Measurements from ENCODE around the gene PRSS48.

PRSS48 gene

DNA sequence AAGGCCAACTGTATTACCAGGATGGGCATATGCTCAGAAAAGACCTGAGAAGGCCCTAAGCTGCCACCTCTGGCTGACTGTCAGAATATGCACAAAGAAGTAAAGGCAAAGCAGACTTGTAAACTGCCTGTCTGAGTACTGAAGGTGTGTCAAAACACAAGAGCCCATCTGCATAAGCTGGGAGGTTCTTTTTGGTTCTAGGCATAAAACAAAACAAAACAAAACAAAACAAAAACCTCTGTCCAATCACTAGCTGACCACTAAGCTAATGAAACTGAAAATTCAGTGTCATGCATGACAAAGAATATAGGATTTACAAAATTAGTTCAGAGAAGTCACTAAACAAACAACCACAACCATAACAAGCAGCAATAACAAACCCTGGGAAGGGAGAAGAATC lies 27.8 kb downstream of the PRSS48 start:
- TF ChIP-seq, protein P1, sequence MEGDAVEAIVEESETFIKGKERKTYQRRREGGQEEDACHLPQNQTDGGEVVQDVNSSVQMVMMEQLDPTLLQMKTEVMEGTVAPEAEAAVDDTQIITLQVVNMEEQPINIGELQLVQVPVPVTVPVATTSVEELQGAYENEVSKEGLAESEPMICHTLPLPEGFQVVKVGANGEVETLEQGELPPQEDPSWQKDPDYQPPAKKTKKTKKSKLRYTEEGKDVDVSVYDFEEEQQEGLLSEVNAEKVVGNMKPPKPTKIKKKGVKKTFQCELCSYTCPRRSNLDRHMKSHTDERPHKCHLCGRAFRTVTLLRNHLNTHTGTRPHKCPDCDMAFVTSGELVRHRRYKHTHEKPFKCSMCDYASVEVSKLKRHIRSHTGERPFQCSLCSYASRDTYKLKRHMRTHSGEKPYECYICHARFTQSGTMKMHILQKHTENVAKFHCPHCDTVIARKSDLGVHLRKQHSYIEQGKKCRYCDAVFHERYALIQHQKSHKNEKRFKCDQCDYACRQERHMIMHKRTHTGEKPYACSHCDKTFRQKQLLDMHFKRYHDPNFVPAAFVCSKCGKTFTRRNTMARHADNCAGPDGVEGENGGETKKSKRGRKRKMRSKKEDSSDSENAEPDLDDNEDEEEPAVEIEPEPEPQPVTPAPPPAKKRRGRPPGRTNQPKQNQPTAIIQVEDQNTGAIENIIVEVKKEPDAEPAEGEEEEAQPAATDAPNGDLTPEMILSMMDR (IDR thresholded peaks at IDR 0.05; ENCODE audit: insufficient read depth, missing control alignments): no peak
- no peak for DNase-seq (ENCODE audit: insufficient read length, low spot score)
- no peak for FAIRE-seq

DNA sequence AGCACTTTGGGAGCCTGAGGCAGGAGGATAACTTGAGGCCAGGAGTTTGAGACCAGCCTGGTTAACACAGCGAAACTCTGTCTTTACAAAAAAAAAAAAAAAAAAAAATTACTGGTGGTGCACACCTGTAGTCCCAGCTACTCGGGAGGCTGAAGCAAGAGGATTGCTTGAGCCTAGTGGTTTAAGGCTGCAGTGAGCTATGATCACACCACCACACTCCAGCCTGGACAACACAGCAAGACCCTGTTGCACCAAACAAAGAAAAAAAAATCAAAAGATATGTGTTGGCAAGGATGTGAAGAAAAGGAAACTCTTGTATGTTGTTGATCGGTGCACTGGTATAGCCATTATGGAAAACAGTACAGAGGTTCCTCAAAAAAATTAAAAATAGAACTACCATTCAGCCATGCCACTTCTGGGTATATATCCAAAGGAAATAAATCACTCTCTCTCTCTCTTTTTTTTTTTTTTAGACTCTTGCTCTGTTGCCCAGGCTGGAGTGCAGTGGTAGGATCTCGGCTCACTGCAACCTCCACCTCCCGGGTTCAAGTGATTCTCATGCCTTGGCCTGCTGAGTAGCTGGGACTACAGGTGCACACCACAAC lies 33.3 kb downstream of the PRSS48 start:
- TF ChIP-seq, protein P1 (IDR thresholded peaks at IDR 0.05; ENCODE audit: insufficient read depth, missing control alignments): no peak
- no peak for FAIRE-seq
- no peak for DNase-seq (ENCODE audit: insufficient read length, low spot score)

DNA sequence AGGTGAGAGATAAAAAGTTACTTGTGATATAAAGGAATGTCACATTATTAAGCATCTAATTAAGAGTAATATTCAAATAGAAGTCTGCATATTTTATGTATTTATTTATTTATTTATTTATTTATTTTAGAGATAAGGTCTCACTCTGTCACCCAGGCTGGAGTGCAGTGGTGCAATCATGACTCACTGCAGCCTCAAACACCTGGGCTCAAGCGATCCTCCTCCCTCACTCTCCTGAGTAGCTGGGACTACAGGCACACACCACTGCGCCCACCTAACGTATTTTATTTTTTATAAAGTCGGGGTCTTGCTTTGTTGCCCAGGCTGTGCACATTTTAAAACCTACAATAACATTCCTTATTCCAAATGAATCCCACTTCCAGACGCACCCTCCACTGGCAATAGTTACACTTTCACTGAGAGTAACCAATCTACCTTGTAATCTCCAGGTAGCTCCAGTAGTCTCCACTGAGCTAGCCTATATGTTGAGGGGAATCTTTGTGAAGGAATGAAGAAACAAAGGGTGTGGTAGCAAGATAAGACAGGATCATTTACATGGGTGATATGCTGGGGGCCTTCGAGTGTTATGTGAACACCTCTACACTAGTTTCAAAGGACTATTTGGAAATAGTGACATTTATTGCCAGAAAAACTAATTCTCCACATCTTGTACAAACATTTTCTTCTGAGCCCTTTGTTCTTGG lies 36.5 kb downstream of the PRSS48 start:
- DNase-seq (ENCODE audit: insufficient read length, low spot score) (no peak), FAIRE-seq (no peak)
- TF ChIP-seq, protein P1 (IDR thresholded peaks at IDR 0.05; ENCODE audit: insufficient read depth, missing control alignments): no peak

DNA sequence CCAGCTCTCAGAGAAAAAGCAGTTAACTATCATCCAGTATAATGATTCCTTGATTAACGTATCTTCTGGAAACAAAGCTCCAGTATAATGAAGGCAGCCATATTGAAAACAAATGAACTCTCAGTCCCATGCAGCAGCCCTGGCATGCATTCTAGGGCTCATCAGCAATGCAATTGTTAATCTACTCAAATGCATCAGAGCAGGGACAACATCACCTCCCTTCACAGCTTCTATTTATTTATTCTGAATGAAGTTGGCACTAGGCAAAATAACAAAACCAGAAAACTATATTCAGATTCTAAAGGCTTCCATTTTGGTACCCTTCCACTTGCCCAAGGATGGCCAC lies 37.0 kb downstream of the PRSS48 start:
- DNase-seq (ENCODE audit: insufficient read length, low spot score) (no peak), FAIRE-seq (no peak)
- TF ChIP-seq, protein P1 (IDR thresholded peaks at IDR 0.05; ENCODE audit: insufficient read depth, missing control alignments): no peak

DNA sequence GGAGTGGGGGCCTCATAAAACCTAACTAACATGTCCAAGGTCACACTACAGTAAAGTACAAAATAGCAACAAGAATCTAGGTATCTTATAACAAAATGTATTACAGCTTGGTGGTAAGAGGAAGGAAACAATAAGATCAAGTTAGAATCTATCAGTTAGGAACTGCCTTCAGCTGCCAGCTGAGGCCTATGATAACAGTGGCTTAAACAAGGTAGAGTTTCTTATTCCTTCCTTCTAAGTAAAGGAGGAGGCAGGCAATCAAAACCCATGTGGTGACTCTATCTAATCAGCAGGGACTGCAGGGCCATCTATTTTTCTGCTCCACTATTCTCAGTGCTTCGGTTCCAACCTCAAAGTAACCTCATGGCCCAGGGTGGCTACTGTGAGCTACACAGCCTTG lies 37.5 kb downstream of the PRSS48 start:
- TF ChIP-seq, protein P1 (IDR thresholded peaks at IDR 0.05; ENCODE audit: insufficient read depth, missing control alignments): no peak
- DNase-seq (ENCODE audit: insufficient read length, low spot score) (no peak), FAIRE-seq (no peak)

DNA sequence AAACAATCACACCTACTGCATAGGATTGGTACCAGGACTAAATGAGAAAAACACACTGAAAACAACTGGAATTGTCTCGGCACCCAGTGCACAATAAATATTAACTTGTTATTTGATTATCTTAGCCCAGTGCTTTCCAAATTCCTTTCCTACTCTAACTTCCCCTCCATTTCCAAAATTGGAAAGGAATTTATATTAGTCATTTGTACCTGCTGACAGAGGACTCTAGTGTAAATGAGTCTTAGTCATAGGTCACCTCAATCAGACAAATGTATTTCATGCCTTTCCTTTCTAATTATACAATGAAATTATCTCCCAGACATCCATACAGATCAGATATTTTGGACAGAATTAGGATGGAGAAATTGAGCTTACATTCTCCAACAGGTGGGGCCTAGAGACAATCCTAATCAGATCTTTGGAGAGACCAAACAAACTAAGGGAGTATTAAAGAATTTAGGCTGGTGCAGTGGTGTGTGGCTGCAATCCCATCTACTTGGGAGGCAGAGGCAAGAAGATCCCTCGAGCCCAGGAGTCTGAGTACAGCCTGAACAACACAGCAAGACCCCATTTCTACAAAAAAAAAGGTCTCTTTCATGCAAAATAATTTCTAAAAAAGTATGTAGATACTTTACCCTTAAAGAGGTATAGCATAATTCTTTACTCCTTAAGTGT lies 38.4 kb downstream of the PRSS48 start:
- TF ChIP-seq, protein P1 (IDR thresholded peaks at IDR 0.05; ENCODE audit: insufficient read depth, missing control alignments): no peak
- FAIRE-seq: no peak

DNA sequence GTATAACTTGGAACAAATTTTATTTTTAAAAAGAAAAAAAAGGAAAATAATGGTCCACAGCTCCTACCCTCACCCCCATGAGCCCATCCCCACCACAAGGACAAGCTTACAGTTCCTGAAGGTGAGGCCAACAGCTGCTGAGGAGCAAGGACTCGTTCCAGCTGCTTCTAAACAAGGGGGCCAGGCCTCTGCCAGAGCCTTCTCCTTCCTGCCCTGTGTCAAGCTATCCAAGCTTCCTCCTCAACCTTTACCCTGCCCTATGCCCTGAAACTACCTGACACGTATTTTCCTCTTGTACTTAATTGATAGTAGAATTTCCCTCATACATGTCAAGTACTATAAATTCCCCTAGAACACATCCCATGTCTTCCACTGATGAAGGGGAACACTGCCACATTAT lies 39.7 kb downstream of the PRSS48 start:
- TF ChIP-seq, protein P1 (IDR thresholded peaks at IDR 0.05; ENCODE audit: insufficient read depth, missing control alignments): no peak
- DNase-seq (ENCODE audit: insufficient read length, low spot score) (no peak), FAIRE-seq (no peak)

More for the DNA sequence above, 38.4 kb downstream of the PRSS48 start:
- no peak for DNase-seq (ENCODE audit: insufficient read length, low spot score)
